Activated naive CD8-positive, alpha-beta T cell treated with anti-CD3 and anti-CD28 coated beads for 36 hours (primary cell): ENCODE measurements around the gene NPFFR2. TPM values are rescaled to one million over a fixed set of nuclear protein-coding genes. Genes with fewer than 3 reads are reported as not detected.
"Not testable (repeated sequence)": the region's sequence is repeated elsewhere in the genome, so short reads cannot be mapped to it uniquely, and the experiment has no call there.

Experiments
- DNase-seq: peaks from one replicate; pipeline ENCODE4 v3.0.0; 2021
- H3K27ac Mint-ChIP-seq: one replicate; pipeline ENCODE4 v1.8.0; 2022; ENCODE audit warnings: mild to moderate bottlenecking, moderate library complexity, mixed read lengths
- H3K27me3 Mint-ChIP-seq: one replicate; pipeline ENCODE4 v1.8.0; 2022; ENCODE audit warnings: mild to moderate bottlenecking, mixed read lengths
- H3K36me3 Mint-ChIP-seq: one replicate; pipeline ENCODE4 v1.8.0; 2021; ENCODE audit warnings: mild to moderate bottlenecking, mixed read lengths
- H3K4me1 Mint-ChIP-seq: one replicate; pipeline ENCODE4 v1.8.0; 2021; ENCODE audit warnings: mixed read lengths
- H3K4me3 Mint-ChIP-seq: one replicate; pipeline ENCODE4 v1.8.0; 2022; ENCODE audit warnings: mild to moderate bottlenecking, moderate library complexity, mixed read lengths
- H3K9me3 Mint-ChIP-seq: one replicate; pipeline ENCODE4 v1.8.0; 2022; ENCODE audit warnings: mixed read lengths
- total RNA-seq, 2 experiments: library from RNA; stranded (reverse); gene quantifications; one replicate each; pipeline ENCODE4 v1.2.3, GENCODE V29; 2021

The NPFFR2 gene
- total RNA-seq, 2 experiments from 2014 or later = not detected

DNA sequence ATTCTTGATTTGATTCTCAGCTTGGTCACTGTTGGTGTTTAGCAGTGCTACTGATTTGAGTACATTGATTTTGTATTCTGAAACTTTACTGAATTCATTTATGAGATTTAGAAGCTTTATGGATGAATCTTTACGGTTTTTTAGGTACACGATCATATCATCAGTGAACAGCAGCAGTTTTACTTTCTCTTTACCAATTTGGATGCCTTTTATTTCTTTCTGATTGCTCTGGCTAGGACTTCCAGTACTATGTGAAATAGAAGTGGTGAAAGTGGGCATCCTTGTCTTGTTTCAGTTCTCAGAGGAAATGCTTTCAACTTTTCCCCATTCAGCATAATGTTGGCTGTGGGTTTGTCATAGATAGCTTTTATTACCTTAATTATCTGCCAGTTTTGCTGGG is 58.8 kb downstream of the NPFFR2 start:
- not testable (repeated sequence) for H3K4me1 Mint-ChIP-seq, H3K36me3 Mint-ChIP-seq, H3K27ac Mint-ChIP-seq, H3K9me3 Mint-ChIP-seq, H3K27me3 Mint-ChIP-seq, H3K4me3 Mint-ChIP-seq, DNase-seq

DNA sequence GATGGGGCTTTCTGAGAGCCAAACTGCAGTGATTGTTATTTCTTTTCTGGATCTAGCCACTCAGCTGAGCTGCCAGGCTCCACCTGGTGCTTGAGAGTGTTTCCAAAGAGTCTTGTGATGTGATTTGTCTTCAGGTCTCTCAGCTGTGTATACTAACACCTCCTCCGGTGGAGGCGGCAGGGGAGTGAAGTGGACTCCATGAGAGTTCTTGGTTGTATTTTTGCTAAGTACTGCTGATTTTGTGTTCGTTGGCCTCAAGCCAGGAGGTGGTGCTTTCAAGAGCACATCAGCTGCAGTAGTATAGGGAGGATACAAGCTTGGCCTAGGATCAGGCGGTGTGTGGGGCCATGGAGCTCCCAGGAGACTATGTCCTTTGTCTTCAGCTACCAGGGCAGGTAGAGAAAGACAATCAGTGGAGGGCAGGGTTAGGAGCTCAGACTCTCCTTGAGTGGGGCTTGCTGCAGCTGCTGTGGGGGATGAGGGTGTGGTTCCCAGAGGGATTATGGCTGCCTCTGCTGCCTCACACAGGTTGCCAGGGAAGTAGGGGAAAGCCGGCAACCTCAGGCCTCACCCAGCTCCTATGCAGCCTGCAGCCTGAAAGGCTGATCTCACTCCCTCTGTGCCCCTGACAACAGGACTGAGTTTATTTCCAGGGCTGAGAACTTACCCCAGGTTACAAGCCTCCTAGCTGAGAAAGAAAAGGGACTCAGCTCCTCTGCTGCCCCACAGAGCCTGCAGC is 62.4 kb downstream of the NPFFR2 start:
- no peak for DNase-seq
- Mint-ChIP-seq H3K27me3 (peaks cover 6% of the 10 kb centered on the region), H3K9me3 (no peaks in the 10 kb centered on the region), H3K4me3 (no peak overlapping the region), H3K27ac (no peak overlapping the region), H3K36me3 (no peaks in the 10 kb centered on the region), H3K4me1 (no peaks in the 10 kb centered on the region)

DNA sequence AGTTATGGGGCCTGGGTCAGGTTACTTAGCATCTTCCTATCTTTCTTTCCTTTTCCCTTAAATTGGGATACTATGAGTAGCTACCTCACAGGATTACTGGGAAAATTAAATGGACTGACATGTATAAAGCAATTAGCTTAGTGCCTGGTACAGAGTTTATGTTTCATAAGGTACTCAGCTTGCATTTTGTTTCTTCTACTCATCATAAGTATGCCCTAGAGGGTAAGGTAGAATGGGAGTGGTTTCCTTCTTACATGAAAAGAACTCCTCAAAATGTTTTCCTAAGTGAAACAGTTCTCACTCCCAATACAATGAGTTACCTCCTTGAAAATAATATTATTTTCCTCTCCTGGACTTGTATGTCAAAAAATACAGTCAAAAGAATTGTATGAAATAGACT is 75.7 kb downstream of the NPFFR2 start:
- H3K9me3 Mint-ChIP-seq = peaks cover 3% of the 10 kb centered on the region
- no peaks in the 10 kb centered on the region for H3K36me3 Mint-ChIP-seq
- no peak overlapping the region for H3K27ac Mint-ChIP-seq
- DNase-seq = no peak
- H3K4me3 Mint-ChIP-seq = no peak overlapping the region
- peaks cover 5% of the 10 kb centered on the region for H3K4me1 Mint-ChIP-seq
- H3K27me3 Mint-ChIP-seq = peaks cover 5% of the 10 kb centered on the region

- no peak overlapping the region for H3K27ac Mint-ChIP-seq
- no peaks in the 10 kb centered on the region for H3K36me3 Mint-ChIP-seq
- no peak overlapping the region for H3K4me3 Mint-ChIP-seq
- H3K9me3 Mint-ChIP-seq = peaks cover 7% of the 10 kb centered on the region
- no peak for DNase-seq
- peaks cover 11% of the 10 kb centered on the region for H3K4me1 Mint-ChIP-seq
- H3K27me3 Mint-ChIP-seq = peaks cover 5% of the 10 kb centered on the region
These were observed 77.6 kb downstream of the NPFFR2 start for GRCh38 chr4:72109364-72109763.

DNA sequence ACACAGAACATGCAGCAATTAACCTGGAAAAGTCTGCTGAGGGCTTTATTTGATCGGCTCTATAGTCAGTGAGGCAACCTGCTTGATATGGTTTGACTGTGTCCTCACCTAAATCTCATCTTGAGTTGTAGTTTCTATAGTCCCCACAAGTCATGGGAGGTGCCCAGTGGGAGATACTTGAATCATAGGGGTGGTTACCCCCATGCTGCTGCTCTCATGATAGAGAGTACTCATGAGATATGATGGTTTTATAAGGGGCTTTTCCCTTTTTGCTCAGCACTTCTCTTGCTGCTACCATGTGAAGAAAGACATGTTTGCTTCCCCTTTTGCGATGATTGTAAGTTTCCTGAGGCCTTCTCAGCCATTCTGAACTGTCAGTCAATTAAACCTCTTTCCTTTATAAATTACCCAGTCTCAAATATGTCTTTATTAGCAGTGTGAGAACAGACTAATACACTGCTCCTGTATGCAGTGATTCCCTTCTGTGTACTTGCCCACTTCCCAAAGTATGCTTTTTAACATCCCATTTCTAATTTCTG is 78.2 kb downstream of the NPFFR2 start:
- H3K27ac Mint-ChIP-seq = no peak overlapping the region
- no peaks in the 10 kb centered on the region for H3K36me3 Mint-ChIP-seq
- peaks cover 11% of the 10 kb centered on the region for H3K4me1 Mint-ChIP-seq
- peaks cover 5% of the 10 kb centered on the region for H3K27me3 Mint-ChIP-seq
- H3K4me3 Mint-ChIP-seq = no peak overlapping the region
- H3K9me3 Mint-ChIP-seq = peaks cover 7% of the 10 kb centered on the region
- no peak for DNase-seq

- DNase-seq = no peak
- Mint-ChIP-seq H3K4me1 (peaks cover 11% of the 10 kb centered on the region), H3K36me3 (no peaks in the 10 kb centered on the region), H3K27me3 (peaks cover 5% of the 10 kb centered on the region), H3K27ac (no peak overlapping the region), H3K9me3 (peaks cover 7% of the 10 kb centered on the region), H3K4me3 (no peak overlapping the region)
These were observed 79.1 kb downstream of the NPFFR2 start for GRCh38 chr4:72110886-72111285.

DNA sequence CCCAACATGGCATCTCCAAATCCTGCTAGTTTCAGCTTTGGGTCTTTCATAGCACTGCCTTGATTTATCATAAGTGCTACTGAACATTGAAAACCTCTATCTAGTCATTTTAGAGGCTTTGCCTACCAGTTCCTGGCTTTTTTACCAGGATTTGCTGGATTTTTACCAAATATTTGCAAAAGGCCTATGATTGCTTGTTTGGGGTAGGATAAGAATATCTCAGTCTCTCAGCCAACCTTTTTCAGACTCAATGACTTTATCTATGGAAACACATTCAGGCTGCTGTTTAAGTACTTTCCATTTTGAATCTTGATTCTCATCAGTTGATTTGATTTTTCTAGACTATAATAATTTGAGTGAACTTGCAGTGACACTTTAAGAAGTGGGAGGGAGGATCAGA is 80.1 kb downstream of the NPFFR2 start:
- H3K4me3 Mint-ChIP-seq = no peak overlapping the region
- no peak for DNase-seq
- H3K27me3 Mint-ChIP-seq = peaks cover 8% of the 10 kb centered on the region
- H3K36me3 Mint-ChIP-seq = no peaks in the 10 kb centered on the region
- peaks cover 7% of the 10 kb centered on the region for H3K9me3 Mint-ChIP-seq
- H3K27ac Mint-ChIP-seq = no peak overlapping the region
- H3K4me1 Mint-ChIP-seq = peaks cover 11% of the 10 kb centered on the region

DNA sequence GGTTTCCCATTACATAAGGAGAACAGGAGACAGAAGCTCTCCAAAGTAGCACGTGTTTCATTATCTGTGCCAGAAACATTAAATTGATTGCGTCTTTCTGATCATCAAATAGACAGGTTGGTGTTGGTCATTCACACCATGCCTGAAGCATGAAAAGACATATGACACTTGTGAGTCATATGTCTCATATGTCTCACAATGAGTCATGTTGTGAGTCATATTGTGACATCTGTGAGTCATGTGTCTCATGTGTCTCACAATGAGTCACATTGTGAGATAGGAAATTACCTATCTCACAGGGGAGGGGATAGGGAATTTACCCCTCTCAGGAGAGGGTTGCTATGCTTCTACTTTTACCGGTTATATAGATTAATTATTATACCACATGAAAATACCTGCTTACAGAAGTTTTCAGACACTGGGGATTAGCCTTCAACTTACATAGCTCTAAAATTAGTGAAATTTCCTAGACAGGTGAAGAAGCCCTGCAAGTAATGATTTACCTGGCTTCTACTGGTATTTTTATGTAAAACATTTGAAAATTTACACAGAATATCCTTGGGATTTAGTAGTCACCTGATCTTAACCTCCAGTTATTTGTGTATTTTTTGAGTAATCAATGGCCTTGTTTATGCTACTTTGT is 80.8 kb downstream of the NPFFR2 start:
- DNase-seq = peak; percentile 6
- Mint-ChIP-seq H3K27ac (peak overlapping the region; percentile 51), H3K9me3 (peaks cover 7% of the 10 kb centered on the region), H3K4me1 (peaks cover 11% of the 10 kb centered on the region), H3K4me3 (no peak overlapping the region), H3K36me3 (no peaks in the 10 kb centered on the region), H3K27me3 (peaks cover 10% of the 10 kb centered on the region)

GRCh38 chr4:72118017-72118416 is 86.2 kb downstream of the NPFFR2 start:
- H3K27ac Mint-ChIP-seq = no peak overlapping the region
- no peak overlapping the region for H3K4me3 Mint-ChIP-seq
- H3K27me3 Mint-ChIP-seq = peaks cover 5% of the 10 kb centered on the region
- peaks cover under 1% of the 10 kb centered on the region for H3K4me1 Mint-ChIP-seq
- H3K36me3 Mint-ChIP-seq = no peaks in the 10 kb centered on the region
- no peak for DNase-seq
- no peaks in the 10 kb centered on the region for H3K9me3 Mint-ChIP-seq

DNA sequence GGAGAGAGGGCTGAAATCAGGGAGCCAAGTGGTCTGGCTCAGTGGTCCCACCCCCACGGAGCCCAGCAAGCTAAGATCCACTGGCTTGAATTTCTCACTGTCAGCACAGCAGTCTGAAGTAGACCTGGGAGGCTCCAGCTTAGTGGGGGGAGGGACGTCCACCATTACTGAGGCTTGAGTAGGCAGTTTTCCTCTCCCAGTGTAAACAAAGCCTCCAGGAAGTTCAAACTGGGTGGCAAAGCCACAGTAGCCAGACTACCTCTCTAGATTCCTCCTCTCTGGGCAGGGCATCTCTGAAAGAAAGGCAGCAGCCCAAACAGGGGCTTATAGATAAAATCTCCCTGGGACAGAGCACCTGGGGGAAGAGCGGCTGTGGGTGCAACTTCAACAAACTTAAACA is 88.1 kb downstream of the NPFFR2 start:
- Mint-ChIP-seq H3K27ac (no peak overlapping the region), H3K36me3 (no peaks in the 10 kb centered on the region), H3K4me3 (no peak overlapping the region), H3K9me3 (no peaks in the 10 kb centered on the region), H3K27me3 (peaks cover 5% of the 10 kb centered on the region), H3K4me1 (no peaks in the 10 kb centered on the region)
- no peak for DNase-seq

DNA sequence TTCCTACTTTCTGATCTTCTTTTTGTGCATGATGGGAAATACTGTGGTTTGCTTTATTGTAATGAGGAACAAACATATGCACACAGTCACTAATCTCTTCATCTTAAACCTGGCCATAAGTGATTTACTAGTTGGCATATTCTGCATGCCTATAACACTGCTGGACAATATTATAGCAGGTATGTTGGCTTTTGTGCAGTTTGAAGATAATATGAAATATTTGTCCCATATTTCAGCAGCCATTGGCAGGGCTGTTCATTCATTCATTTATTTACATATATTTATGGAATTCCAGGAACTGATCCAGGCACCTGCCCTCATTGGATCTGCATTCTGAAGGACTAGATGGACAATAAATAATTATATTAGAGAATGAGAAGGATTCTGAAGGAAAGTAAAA is 96.9 kb downstream of the NPFFR2 start:
- H3K4me3 Mint-ChIP-seq = no peak overlapping the region
- no peaks in the 10 kb centered on the region for H3K27me3 Mint-ChIP-seq
- H3K4me1 Mint-ChIP-seq = no peaks in the 10 kb centered on the region
- H3K27ac Mint-ChIP-seq = no peak overlapping the region
- DNase-seq = no peak
- H3K36me3 Mint-ChIP-seq = no peaks in the 10 kb centered on the region
- H3K9me3 Mint-ChIP-seq = no peaks in the 10 kb centered on the region

- Mint-ChIP-seq H3K4me1 (no peaks in the 10 kb centered on the region), H3K27me3 (no peaks in the 10 kb centered on the region), H3K36me3 (no peaks in the 10 kb centered on the region), H3K4me3 (no peak overlapping the region), H3K9me3 (no peaks in the 10 kb centered on the region), H3K27ac (no peak overlapping the region)
- DNase-seq = no peak
These were observed 104.6 kb downstream of the NPFFR2 start for GRCh38 chr4:72136429-72136828.

DNA sequence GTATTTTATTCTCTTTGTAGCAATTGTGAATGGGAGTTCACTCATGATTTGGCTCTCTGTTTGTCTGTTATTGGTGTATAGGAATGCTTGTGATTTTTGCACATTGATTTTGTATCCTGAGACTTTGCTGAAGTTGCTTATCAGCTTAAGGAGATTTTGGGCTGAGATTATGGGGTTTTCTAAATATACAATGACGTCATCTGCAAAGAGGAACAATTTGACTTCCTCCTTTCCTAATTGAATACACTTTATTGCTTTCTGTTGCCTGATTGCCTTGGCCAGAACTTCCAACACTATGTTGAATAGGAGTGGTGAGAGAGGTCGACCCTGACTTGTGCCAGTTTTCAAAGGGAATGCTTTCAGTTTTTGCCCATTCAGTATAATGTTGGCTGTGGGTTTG is 108.2 kb downstream of the NPFFR2 start:
- not testable (repeated sequence) for H3K4me3 Mint-ChIP-seq, H3K27me3 Mint-ChIP-seq, H3K9me3 Mint-ChIP-seq, H3K4me1 Mint-ChIP-seq, H3K36me3 Mint-ChIP-seq, DNase-seq, H3K27ac Mint-ChIP-seq

- Mint-ChIP-seq H3K27me3 (no peaks in the 10 kb centered on the region), H3K4me1 (no peaks in the 10 kb centered on the region), H3K9me3 (no peaks in the 10 kb centered on the region), H3K36me3 (no peaks in the 10 kb centered on the region), H3K4me3 (no peak overlapping the region), H3K27ac (no peak overlapping the region)
- DNase-seq = no peak
These were observed 112.4 kb downstream of the NPFFR2 start for GRCh38 chr4:72144241-72144640.

DNA sequence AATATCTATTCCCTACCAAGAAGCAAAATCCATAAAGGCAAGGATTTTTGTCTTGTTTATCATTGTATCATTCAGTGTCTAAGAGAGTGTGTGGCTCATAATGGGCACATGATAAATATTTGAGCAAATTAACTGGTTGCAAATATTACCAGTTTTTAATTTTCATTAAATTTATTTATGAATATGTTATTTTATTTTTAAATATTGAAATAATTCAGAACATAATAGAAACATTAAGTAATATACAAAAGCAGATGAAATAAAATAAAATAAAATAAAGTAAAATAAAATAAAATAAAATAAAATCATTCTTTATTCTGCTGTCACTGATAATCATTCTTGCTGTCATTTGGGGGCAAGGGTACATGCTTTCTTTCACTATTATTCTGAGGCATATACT is 120.9 kb downstream of the NPFFR2 start:
- H3K9me3 Mint-ChIP-seq = peaks cover 4% of the 10 kb centered on the region
- H3K4me1 Mint-ChIP-seq = no peaks in the 10 kb centered on the region
- no peak overlapping the region for H3K27ac Mint-ChIP-seq
- no peak overlapping the region for H3K4me3 Mint-ChIP-seq
- no peaks in the 10 kb centered on the region for H3K27me3 Mint-ChIP-seq
- DNase-seq = no peak
- H3K36me3 Mint-ChIP-seq = no peaks in the 10 kb centered on the region

DNA sequence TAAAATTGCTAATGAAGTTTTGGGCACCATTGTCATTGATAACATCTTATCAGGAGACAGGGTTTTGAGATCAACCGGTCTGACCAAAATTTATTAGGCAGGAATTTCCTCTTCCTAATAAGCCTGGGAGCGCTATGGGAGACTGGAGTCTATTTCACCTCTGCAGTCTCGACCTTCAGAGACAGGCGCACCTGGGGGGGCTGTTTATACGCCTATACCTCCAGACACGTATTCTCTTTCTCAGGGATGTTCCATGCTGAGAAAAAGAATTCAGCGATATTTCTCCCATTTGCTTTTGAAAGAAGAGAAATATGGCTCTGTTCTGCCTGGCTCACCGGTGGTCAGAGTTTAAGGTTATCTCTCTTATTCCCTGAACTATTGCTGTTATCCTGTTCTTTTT is 121.8 kb downstream of the NPFFR2 start:
- H3K9me3 Mint-ChIP-seq, H3K36me3 Mint-ChIP-seq, H3K4me3 Mint-ChIP-seq, H3K27me3 Mint-ChIP-seq, H3K27ac Mint-ChIP-seq, H3K4me1 Mint-ChIP-seq, DNase-seq: not testable (repeated sequence)
